HG03442 (cell line): ENCODE data around the gene MAPT.

Experiments used
- ATAC-seq: cut with Tn5 transposase; IDR thresholded peaks from one replicate; pipeline ENCODE4 v1.9.1; 2021; ENCODE audit warnings: mild to moderate bottlenecking, moderate library complexity; ENCODE audit not compliant: unreplicated experiment

The MAPT gene

GRCh38 chr17:45894022-45894784 is at the start of gene MAPT:
MAPT (plus strand) TSS chr17:45894554; CDS start chr17:45962338, 67,784 bp downstream.
- peak; percentile 73 for ATAC-seq

- ATAC-seq: no peak
Measured at GRCh38 chr17:45844695-45845375, 49.5 kb upstream of the MAPT start, which contains the start of gene SPPL2C. SPPL2C (plus strand) TSS chr17:45844881; CDS start chr17:45844907, 26 bp downstream.

- ATAC-seq: no peak
Measured at GRCh38 chr17:45845376-45846185, 48.8 kb upstream of the MAPT start.

GRCh38 chr17:45846223-45846622 is 48.1 kb upstream of the MAPT start:
- ATAC-seq: no peak

GRCh38 chr17:45846646-45847045 is 47.7 kb upstream of the MAPT start:
- no peak for ATAC-seq

GRCh38 chr17:45847101-45847500 is 47.3 kb upstream of the MAPT start:
- no peak for ATAC-seq

- ATAC-seq: no peak
Measured at GRCh38 chr17:45847747-45848146, 46.6 kb upstream of the MAPT start.

GRCh38 chr17:45848405-45848804 is 45.9 kb upstream of the MAPT start:
- no peak for ATAC-seq

- no peak for ATAC-seq
Measured at GRCh38 chr17:45848868-45849535, 45.4 kb upstream of the MAPT start.

GRCh38 chr17:45849536-45849990 is 44.8 kb upstream of the MAPT start:
- ATAC-seq: no peak

GRCh38 chr17:45850011-45850410 is 44.3 kb upstream of the MAPT start:
- ATAC-seq: no peak

GRCh38 chr17:45850468-45850867 is 43.9 kb upstream of the MAPT start:
- no peak for ATAC-seq

GRCh38 chr17:45851022-45851421 is 43.3 kb upstream of the MAPT start:
- ATAC-seq: no peak

- no peak for ATAC-seq
Measured at GRCh38 chr17:45851464-45851863, 42.9 kb upstream of the MAPT start.

- ATAC-seq: no peak
Measured at GRCh38 chr17:45851873-45852272, 42.5 kb upstream of the MAPT start.

- no peak for ATAC-seq
Measured at GRCh38 chr17:45852535-45853297, 41.6 kb upstream of the MAPT start.

- no peak for ATAC-seq
Measured at GRCh38 chr17:45854209-45854608, 40.1 kb upstream of the MAPT start.

- no peak for ATAC-seq
Measured at GRCh38 chr17:45855691-45856336, 38.5 kb upstream of the MAPT start.

GRCh38 chr17:45857977-45858708 is 36.2 kb upstream of the MAPT start:
- ATAC-seq: no peak
